GM19455 (cell line): ENCODE results near the gene THEM4.
"Not testable (repeated sequence)": the region's sequence is repeated elsewhere in the genome, so short reads cannot be mapped to it uniquely, and the experiment has no call there.

Source experiments
- ATAC-seq: cut with Tn5 transposase; IDR thresholded peaks from one replicate; pipeline ENCODE4 v1.9.1; 2021; ENCODE audit not compliant: unreplicated experiment

THEM4 gene

DNA sequence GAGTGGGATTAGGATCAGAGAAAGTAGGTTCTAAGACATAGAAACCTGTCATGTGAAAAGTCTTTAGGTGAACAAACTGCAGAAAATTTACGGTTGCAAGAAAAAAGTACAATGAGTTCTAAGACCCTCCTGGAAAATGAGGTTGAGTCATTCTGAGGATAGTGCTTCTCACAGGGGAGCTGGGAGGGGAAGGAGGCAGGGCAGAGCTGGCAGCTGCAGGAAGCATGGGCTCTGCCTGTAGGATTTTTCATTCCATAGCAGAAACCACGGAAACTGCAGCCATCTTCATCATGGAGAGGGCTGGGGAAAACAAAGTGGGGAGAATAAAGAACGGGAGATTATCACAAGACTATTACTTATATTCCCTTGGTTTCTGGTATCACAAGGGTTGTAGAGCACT, 25.8 kb upstream of the THEM4 start:
- no peak for ATAC-seq

DNA sequence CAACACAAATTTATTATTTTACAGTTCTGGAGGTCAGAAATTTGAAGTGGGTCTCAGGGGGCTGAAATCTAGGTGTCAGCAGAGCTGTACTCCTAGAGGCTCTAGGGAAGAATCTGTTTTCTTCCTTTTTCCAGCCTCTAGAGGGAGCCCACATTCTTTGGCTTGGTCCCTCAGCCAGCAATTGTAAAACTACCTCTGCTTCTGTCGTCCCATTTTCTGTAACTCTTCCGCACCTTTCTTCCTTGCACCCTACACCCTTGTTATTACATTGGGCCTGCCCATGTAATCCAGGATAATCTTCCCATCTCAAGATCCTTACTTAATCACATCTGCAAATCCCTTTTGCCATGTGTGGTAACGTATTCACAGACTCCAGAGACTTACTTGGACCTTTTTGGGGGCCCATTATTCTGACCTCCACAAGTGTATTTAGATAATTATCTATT, 24.8 kb upstream of the THEM4 start:
- ATAC-seq = no peak

DNA sequence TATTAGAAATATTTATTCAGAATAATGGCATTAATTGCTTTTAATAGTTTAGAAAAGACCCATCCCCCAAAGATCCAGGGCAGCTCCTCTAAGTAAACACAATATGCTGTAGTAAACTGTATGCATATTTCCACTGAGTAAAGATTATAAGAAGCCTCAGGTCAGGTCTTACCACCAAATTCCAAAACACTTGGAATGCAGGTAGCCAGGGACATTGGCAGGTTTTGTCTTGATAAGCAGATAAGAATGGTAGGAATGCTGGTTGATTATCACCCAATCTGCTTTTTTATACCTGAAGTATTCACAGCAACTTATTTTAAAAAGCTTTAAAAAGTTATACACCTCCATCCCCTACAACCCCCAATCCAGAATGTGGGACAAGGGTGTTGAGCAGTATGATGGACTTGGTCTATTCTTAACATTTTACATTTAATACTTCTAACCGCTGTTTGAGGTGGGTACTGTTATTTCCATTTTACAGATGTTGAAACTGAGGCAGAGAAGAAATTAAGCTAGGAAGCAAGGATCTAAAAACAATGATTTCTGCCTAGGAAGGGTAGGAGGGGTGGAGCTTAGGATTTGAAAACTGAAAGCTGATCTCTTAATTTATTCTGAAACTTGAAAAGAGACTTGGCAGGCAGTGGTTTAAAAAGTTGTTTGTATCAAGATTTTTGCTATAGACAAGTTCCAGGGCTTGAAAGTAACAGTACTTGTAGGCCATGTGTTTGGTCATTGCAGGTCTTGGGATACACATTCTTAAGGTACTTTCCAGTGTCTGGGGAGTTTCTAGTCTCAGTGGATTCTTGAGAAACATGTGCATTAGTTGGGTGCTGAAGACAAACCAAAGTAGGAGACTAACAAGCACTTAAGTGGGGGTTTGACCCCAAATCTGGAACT, 15.6 kb upstream of the THEM4 start:
- ATAC-seq = no peak

DNA sequence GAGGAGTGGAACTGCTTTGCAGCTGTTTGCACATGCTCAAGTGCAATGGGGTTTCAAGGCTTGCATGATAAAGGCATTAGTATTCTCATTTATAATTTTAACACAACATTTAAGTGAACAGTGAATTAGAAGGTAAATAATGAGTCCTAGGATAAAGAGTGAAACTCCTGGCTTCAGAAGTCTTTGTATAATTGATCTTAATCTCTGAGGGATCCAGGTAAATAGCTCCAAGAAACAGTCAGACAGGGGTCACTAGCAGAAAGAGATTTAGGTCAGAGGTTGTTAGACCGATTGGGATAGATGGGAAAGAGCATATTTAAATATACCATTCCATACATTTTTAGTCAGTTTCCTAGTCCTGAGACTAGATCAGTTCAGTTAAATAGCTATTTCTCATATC, 14.1 kb upstream of the THEM4 start:
- ATAC-seq = no peak

GRCh38 chr1:151920149-151920548, 10.8 kb upstream of the THEM4 start:
- peak; percentile 50 for ATAC-seq

GRCh38 chr1:151918819-151919610, 9.7 kb upstream of the THEM4 start:
- no peak for ATAC-seq

- no peak for ATAC-seq
Measured at GRCh38 chr1:151918156-151918555, 8.8 kb upstream of the THEM4 start.

- ATAC-seq = no peak
Measured at GRCh38 chr1:151916726-151917370, 7.5 kb upstream of the THEM4 start.

- ATAC-seq = no peak
Measured at GRCh38 chr1:151915061-151915686, 5.9 kb upstream of the THEM4 start.

DNA sequence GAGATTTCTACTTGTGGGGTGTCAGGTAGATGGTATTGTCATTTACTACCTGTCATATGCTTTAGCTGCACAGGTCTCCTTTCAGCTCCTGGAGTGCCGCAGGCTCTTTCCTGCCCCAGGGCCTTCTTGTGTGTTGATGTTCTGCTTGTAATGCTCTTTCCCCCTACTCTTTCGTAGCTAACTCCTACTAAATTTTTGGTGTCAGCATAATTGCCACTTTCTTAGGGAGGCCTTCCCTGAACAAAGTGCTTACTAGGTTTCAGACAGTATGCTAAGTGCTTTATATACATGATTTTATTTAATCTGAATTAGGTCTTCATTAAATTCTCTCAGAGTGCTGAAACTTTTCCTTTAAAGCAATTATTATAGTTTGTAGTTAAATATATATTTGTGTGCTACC, 4.8 kb upstream of the THEM4 start:
- no peak for ATAC-seq

- ATAC-seq = no peak
Measured at GRCh38 chr1:151912973-151913372, 3.7 kb upstream of the THEM4 start.

DNA sequence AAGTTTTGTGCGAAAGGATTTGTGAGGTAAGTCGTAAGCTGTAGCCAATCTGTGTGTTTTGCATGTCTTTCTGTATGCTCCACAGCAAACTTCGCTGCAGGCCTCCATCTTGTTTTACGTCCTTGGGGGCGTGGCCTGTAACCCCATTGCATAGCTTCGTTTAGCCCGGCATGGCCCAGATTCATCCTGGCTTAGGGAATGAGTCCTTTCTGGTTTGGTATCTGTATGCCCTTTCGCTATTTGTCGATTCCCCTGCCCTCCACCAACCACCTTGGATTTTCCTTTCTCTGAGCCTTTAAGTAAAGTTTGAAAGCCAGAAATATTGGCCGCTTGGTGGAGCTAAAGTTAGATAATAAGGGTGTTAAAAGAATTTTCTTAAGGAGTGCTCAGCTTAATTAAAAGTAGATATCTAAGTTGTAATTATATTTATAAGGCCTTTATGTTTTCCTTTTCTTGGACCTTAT, 1.1 kb downstream of the THEM4 start:
- ATAC-seq = no peak

- ATAC-seq = no peak
Measured at GRCh38 chr1:151907363-151908139, 1.8 kb downstream of the THEM4 start.

- ATAC-seq = not testable (repeated sequence)
Measured at GRCh38 chr1:151906324-151906645, 3.0 kb downstream of the THEM4 start.

- not testable (repeated sequence) for ATAC-seq
Measured at GRCh38 chr1:151905443-151906323, 3.6 kb downstream of the THEM4 start.

GRCh38 chr1:151905070-151905442, 4.3 kb downstream of the THEM4 start:
- no peak for ATAC-seq

- ATAC-seq = no peak
Measured at GRCh38 chr1:151902858-151903257, 6.5 kb downstream of the THEM4 start.

DNA sequence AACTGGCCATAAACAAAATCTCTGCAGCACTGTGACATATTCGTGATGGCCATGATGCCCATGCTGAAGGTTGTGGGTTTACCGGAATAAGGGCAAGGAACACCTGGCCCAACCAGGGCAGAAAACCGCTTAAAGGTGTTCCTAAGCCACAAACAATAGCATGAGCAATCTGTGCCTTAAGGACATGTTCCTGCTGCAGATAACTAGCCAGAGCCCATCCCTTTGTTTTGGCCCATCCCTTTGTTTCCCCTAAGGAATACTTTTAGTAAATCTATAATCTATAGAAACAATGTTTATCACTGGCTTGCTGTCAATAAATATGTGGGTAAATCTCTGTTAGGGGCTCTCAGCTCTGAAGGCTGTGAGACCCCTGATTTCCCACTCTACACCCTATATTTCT, 8.5 kb downstream of the THEM4 start:
- not testable (repeated sequence) for ATAC-seq

DNA sequence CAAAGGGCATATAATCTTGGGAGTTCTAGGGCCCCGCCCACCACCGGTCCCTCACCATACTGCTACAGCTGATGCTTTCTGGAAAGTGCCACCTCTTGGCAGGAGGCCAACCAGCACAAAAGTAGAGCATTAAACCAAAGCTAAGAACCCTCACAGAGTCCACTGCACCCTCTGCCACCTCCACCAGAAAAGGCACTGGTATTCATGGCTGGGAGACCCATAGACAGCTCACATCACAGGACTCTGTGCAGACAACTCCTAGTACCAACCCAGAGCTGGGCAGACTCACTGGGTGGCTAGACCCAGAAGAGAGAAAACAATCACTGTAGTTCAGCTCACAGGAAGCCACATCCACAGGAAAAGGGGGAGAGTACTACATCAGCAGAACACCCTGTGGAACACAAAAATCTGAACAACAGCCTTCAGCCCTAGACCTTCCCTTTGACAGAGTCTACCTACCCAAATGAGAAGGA, 10.8 kb downstream of the THEM4 start:
- ATAC-seq = no peak
